Mammary epithelial cell (primary cell): Measurements from ENCODE around the gene STK35.

Source experiments
- EZH2 ChIP-seq: IDR thresholded peaks from 2 replicates; pipeline ENCODE4 v1.6.1; 2012; ENCODE audit warnings: low read length, inconsistent platforms, borderline replicate concordance
- TF ChIP-seq, protein P1 (sequence below), 2 donors: IDR thresholded peaks in 1 of 2; conservative IDR thresholded peaks in 1 of 2; 2 replicates each; pipeline ENCODE4 v1.5.1; 2011 to 2012; ENCODE audit warnings: inconsistent platforms in 2 of 2, low read length in 2 of 2, mild to moderate bottlenecking in 2 of 2, control low read depth in 1 of 2, low read depth in 1 of 2; ENCODE audit not compliant: insufficient read depth in 1 of 2; ENCODE audit errors: extremely low read depth in 1 of 2

DNA sequence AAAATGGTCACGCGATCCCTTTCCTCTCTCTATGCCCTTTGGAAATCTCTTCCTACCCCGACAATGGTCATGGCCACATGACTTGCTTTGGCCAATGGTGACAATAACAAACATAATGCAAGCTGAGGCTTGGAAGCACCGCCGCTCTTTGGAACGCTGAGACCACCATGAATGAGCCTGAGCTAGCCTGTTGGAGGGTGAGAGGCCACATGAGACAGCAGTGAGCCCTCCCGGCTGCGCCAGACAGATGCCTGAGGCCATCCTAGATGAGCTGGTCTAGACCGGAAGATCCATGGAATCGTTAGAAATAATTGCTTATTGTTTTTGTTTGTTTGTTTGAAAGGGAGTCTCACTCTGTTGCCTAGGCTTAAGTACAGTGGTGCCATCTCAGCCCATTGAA is 64.2 kb downstream of the STK35 start:
- TF ChIP-seq, protein P1, sequence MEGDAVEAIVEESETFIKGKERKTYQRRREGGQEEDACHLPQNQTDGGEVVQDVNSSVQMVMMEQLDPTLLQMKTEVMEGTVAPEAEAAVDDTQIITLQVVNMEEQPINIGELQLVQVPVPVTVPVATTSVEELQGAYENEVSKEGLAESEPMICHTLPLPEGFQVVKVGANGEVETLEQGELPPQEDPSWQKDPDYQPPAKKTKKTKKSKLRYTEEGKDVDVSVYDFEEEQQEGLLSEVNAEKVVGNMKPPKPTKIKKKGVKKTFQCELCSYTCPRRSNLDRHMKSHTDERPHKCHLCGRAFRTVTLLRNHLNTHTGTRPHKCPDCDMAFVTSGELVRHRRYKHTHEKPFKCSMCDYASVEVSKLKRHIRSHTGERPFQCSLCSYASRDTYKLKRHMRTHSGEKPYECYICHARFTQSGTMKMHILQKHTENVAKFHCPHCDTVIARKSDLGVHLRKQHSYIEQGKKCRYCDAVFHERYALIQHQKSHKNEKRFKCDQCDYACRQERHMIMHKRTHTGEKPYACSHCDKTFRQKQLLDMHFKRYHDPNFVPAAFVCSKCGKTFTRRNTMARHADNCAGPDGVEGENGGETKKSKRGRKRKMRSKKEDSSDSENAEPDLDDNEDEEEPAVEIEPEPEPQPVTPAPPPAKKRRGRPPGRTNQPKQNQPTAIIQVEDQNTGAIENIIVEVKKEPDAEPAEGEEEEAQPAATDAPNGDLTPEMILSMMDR (conservative IDR thresholded peaks at IDR 0.05 in 1 of 2, IDR thresholded peaks at IDR 0.05 in 1 of 2; ENCODE audit: extremely low read depth in 1 of 2, insufficient read depth in 1 of 2, low read depth in 1 of 2, low read length in 2 of 2): no peak
- no peak for TF ChIP-seq EZH2
